Prostate gland (tissue), 2 donors: ENCODE data around the gene TRAPPC12.

ENCODE experiments used
- CTCF ChIP-seq, 4 experiments: fragments of 200-600 bp in 2 of 4; fragments of 450-650 bp in 2 of 4; sonication (generic) in 2 of 4; IDR thresholded peaks; 1 replicate in 3 of 4; 2 replicates in 1 of 4; pipeline ENCODE4 v1.5.1; 2016 to 2019; ENCODE audit warnings: antibody characterized with exemption in 4 of 4, mild to moderate bottlenecking in 2 of 4, moderate library complexity in 2 of 4
- POLR2A ChIP-seq: fragments of 450-650 bp; IDR thresholded peaks from one replicate; pipeline ENCODE4 v1.6.1; 2016; ENCODE audit warnings: antibody characterized with exemption, mild to moderate bottlenecking

- no peak for TF ChIP-seq POLR2A
- TF ChIP-seq CTCF (IDR thresholded peaks at IDR 0.05) = no peak
These were observed 147.4 kb downstream of the TRAPPC12 start for GRCh38 chr2:3526871-3527270.
